H1 (cell line): ENCODE measurements around the gene VAT1L. TPM values are rescaled to one million over a fixed set of nuclear protein-coding genes. Genes with fewer than 3 reads are reported as not detected.

Experiments
- CTCF ChIA-PET: fragments of 300-600 bp; sonication (Branson Sonifier 250); formaldehyde crosslinking; loops from one replicate; lab custom pipeline; 2021; ENCODE audit not compliant: partially characterized antibody; lab: Charles Lee
- POLR2A ChIA-PET: fragments of 300-600 bp; sonication (Branson Sonifier 250); formaldehyde crosslinking; loops from one replicate; lab custom pipeline; 2021; ENCODE audit warnings: inconsistent platforms; ENCODE audit not compliant: partially characterized antibody; lab: Charles Lee
- DNase-seq, 2 experiments: peaks; one replicate each; pipeline versions ENCODE4 v3.0.0 to v3.0.0-alpha.2; 2010 to 2022; ENCODE audit warnings: low spot score in 2 of 2, low read depth in 1 of 2, mixed read lengths in 1 of 2
- FAIRE-seq: peaks from 2 replicates; lab custom pipeline; 2011; peaks lifted over from hg19 to GRCh38; lab: Jason Lieb, UNC
- H2AFZ ChIP-seq: 2 replicates; pipeline ENCODE4 v1.8.1; 2012; ENCODE audit warnings: low read length, inconsistent platforms
- H2AK5ac ChIP-seq: 2 replicates; pipeline ENCODE4 v1.6.1; 2013; ENCODE audit warnings: low read depth, low read length
- H2BK120ac ChIP-seq: replicated peaks from 2 replicates; pipeline ENCODE3; 2013; ENCODE audit warnings: low read depth, low read length, inconsistent platforms
- H2BK12ac ChIP-seq: 2 replicates; pipeline ENCODE4 v1.6.1; 2013; ENCODE audit warnings: low read depth, low read length
- H2BK15ac ChIP-seq: 2 replicates; pipeline ENCODE4 v1.6.1; 2013; ENCODE audit warnings: low read length
- H2BK20ac ChIP-seq: 2 replicates; pipeline ENCODE4 v1.6.1; 2013; ENCODE audit warnings: low read length
- H2BK5ac ChIP-seq: 2 replicates; pipeline ENCODE4 v1.6.1; 2013; ENCODE audit warnings: low read depth, low read length
- H3K14ac ChIP-seq: 2 replicates; pipeline ENCODE4 v1.6.1; 2013; ENCODE audit warnings: inconsistent platforms; ENCODE audit not compliant: insufficient read length
- H3K18ac ChIP-seq: 2 replicates; pipeline ENCODE4 v1.6.1; 2013; ENCODE audit warnings: low read length; ENCODE audit errors: extremely low read depth
- H3K23ac ChIP-seq: 2 replicates; pipeline ENCODE4 v1.6.1; 2013; ENCODE audit warnings: inconsistent platforms; ENCODE audit not compliant: insufficient read length
- H3K23me2 ChIP-seq: 2 replicates; pipeline ENCODE4 v1.6.1; 2013; ENCODE audit warnings: low read depth, low read length
- H3K27ac ChIP-seq: 2 replicates; pipeline ENCODE4 v1.6.1; 2011; ENCODE audit warnings: low read depth, low read length, inconsistent platforms
- H3K27me3 ChIP-seq, 4 experiments: replicated peaks in 1 of 4; 1 replicate in 1 of 4; 2 replicates in 3 of 4; pipeline versions ENCODE4 v1.6.1 to v1.8.1; 2011 to 2013; ENCODE audit warnings: low read length in 3 of 4, mild to moderate bottlenecking in 3 of 4, inconsistent platforms in 2 of 4, mixed read lengths in 2 of 4, moderate library complexity in 1 of 4; ENCODE audit not compliant: control insufficient read depth in 3 of 4, insufficient read depth in 3 of 4; ENCODE audit errors: extremely low read depth in 1 of 4
- H3K36me3 ChIP-seq, 4 experiments: 2 replicates each; pipeline versions ENCODE4 v1.6.1 to v1.8.1; 2011 to 2013; ENCODE audit warnings: mild to moderate bottlenecking in 4 of 4, low read length in 3 of 4, moderate library complexity in 2 of 4, control low read depth in 1 of 4, inconsistent platforms in 1 of 4; ENCODE audit not compliant: insufficient read depth in 4 of 4, control insufficient read depth in 2 of 4
- H3K4ac ChIP-seq: replicated peaks from 2 replicates; pipeline ENCODE3; 2013; ENCODE audit warnings: low read length, low read depth, mixed read lengths, inconsistent platforms; ENCODE audit not compliant: insufficient read length
- H3K4me1 ChIP-seq, 4 experiments: replicated peaks in 1 of 4; 1 replicate in 1 of 4; 2 replicates in 3 of 4; pipeline versions ENCODE4 v1.6.1 to v1.8.1; 2011 to 2013; ENCODE audit warnings: low read length in 3 of 4, inconsistent platforms in 2 of 4, mixed read lengths in 1 of 4; ENCODE audit not compliant: insufficient read depth in 4 of 4, control insufficient read depth in 3 of 4
- H3K4me2 ChIP-seq, 2 experiments: 2 replicates each; pipeline versions ENCODE4 v1.6.1 to v1.8.1; 2011 to 2013; ENCODE audit warnings: low read depth in 2 of 2, low read length in 2 of 2, control low read depth in 1 of 2, inconsistent platforms in 1 of 2, mild to moderate bottlenecking in 1 of 2; ENCODE audit not compliant: insufficient read depth in 1 of 2
- H3K4me3 ChIP-seq, 4 experiments: fragments of 200-600, 300-600 bp in 1 of 4; sonication (generic), shearing (Covaris generic), sonication (Bioruptor Twin) in 1 of 4; 2 replicates each; pipeline versions ENCODE4 v1.5.1 to v1.8.1; 2011 to 2016; ENCODE audit warnings: low read length in 4 of 4, low read depth in 3 of 4, control low read depth in 2 of 4, inconsistent platforms in 2 of 4, mild to moderate bottlenecking in 2 of 4, mixed read lengths in 1 of 4, moderate library complexity in 1 of 4; ENCODE audit not compliant: insufficient read depth in 2 of 4; ENCODE audit errors: extremely low read depth in 1 of 4
- H3K56ac ChIP-seq: replicated peaks from 2 replicates; pipeline ENCODE3; 2013; ENCODE audit warnings: low read depth, mild to moderate bottlenecking, mixed read lengths, low read length, inconsistent platforms; ENCODE audit not compliant: insufficient read length
- H3K79me1 ChIP-seq: 2 replicates; pipeline ENCODE4 v1.6.1; 2013; ENCODE audit warnings: low read depth, low read length, control low read depth
- H3K79me2 ChIP-seq, 2 experiments: 2 replicates each; pipeline versions ENCODE4 v1.6.1 to v1.8.1; 2012 to 2013; ENCODE audit warnings: low read length in 2 of 2, mild to moderate bottlenecking in 2 of 2, inconsistent platforms in 1 of 2; ENCODE audit not compliant: insufficient read depth in 2 of 2, control insufficient read depth in 1 of 2
- H3K9ac ChIP-seq, 4 experiments: replicated peaks in 1 of 4; 1 replicate in 1 of 4; 2 replicates in 3 of 4; pipeline versions ENCODE4 v1.6.1 to v1.8.1; 2011 to 2013; ENCODE audit warnings: low read depth in 3 of 4, low read length in 3 of 4, control low read depth in 2 of 4, mild to moderate bottlenecking in 2 of 4, moderate library complexity in 2 of 4, inconsistent platforms in 1 of 4; ENCODE audit errors: extremely low read depth in 1 of 4
- H3K9me3 ChIP-seq, 2 experiments: 2 replicates each; pipeline versions ENCODE4 v1.6.1 to v1.8.1; 2012 to 2013; ENCODE audit warnings: mild to moderate bottlenecking in 2 of 2, moderate library complexity in 2 of 2, control low read depth in 1 of 2, inconsistent platforms in 1 of 2, low read depth in 1 of 2, low read length in 1 of 2, mixed read lengths in 1 of 2; ENCODE audit not compliant: insufficient read depth in 2 of 2
- H4K20me1 ChIP-seq, 2 experiments: replicated peaks in 1 of 2; 2 replicates each; pipeline versions ENCODE3 to v1.8.1; 2011 to 2013; ENCODE audit warnings: inconsistent platforms in 2 of 2, low read length in 2 of 2, mild to moderate bottlenecking in 1 of 2; ENCODE audit not compliant: insufficient read depth in 2 of 2, control insufficient read depth in 1 of 2
- H4K5ac ChIP-seq: 2 replicates; pipeline ENCODE4 v1.6.1; 2013; ENCODE audit warnings: low read length, low read depth, mixed read lengths, inconsistent platforms; ENCODE audit not compliant: insufficient read length
- H4K8ac ChIP-seq: 2 replicates; pipeline ENCODE4 v1.8.0; 2013; ENCODE audit warnings: mild to moderate bottlenecking, moderate library complexity, low read length, inconsistent platforms; ENCODE audit not compliant: insufficient read depth; ENCODE audit errors: extremely low read depth
- H4K91ac ChIP-seq: replicated peaks from 2 replicates; pipeline ENCODE3; 2013; ENCODE audit warnings: low read length, mixed read lengths, inconsistent platforms; ENCODE audit not compliant: insufficient read length
- BACH1 ChIP-seq: IDR thresholded peaks from 2 replicates; pipeline ENCODE4 v1.6.1; 2012; ENCODE audit warnings: low read length, improper control_type of control experiment
- HDAC6 ChIP-seq: IDR thresholded peaks from one replicate; pipeline ENCODE4 v1.7.1; 2012; ENCODE audit warnings: low read depth, mild to moderate bottlenecking, inconsistent platforms, low read length, moderate library complexity
- PHF8 ChIP-seq: fragments of 200-600 bp; sonication (generic); conservative IDR thresholded peaks from 2 replicates; pipeline ENCODE4 v1.7.1; 2012; ENCODE audit warnings: low read depth, mild to moderate bottlenecking, inconsistent platforms, low read length, moderate library complexity
- RBBP5 ChIP-seq: IDR thresholded peaks from 2 replicates; pipeline ENCODE4 v1.7.1; 2012; ENCODE audit warnings: low read depth, mild to moderate bottlenecking, inconsistent platforms, low read length, moderate library complexity, borderline replicate concordance
- RNF2 ChIP-seq: fragments of 200-900, 300-1000 bp; sonication (generic); IDR thresholded peaks from 2 replicates; pipeline ENCODE4 v1.7.1; 2016; ENCODE audit warnings: borderline replicate concordance, low read depth, mild to moderate bottlenecking, antibody characterized with exemption, low read length; ENCODE audit not compliant: poor library complexity, severe bottlenecking; ENCODE audit errors: missing control alignments
- SIRT6 ChIP-seq: IDR thresholded peaks from one replicate; pipeline ENCODE4 v1.7.1; 2012; ENCODE audit warnings: low read length, inconsistent platforms
- TBP ChIP-seq: IDR thresholded peaks from 2 replicates; pipeline ENCODE4 v1.6.1; 2011; ENCODE audit warnings: low read depth, low read length, improper control_type of control experiment
- WGBS, 2 experiments: shearing (Covaris generic) in 1 of 2; methylation state at CpG; one replicate each; pipeline versions ENCODE4 v1.1.6 to v1.1.7; 2013 to 2015; ENCODE audit warnings: low lambda C conversion rate in 2 of 2, mixed read lengths in 2 of 2, inconsistent platforms in 1 of 2, low coverage in 1 of 2, missing lambda C conversion rate in 1 of 2; ENCODE audit not compliant: insufficient replicate concordance in 2 of 2, insufficient coverage in 1 of 2, insufficient read length in 1 of 2; ENCODE audit errors: extremely low coverage in 1 of 2, missing lambda C conversion rate in 1 of 2; 5-methylcytosine and 5-hydroxymethylcytosine counted together
- polyA plus RNA-seq, 7 experiments: library from polyadenylated mRNA; depleted of rRNA in 3 of 7; stranded (reverse) in 5 of 7; unstranded in 2 of 7; fragments of >200 nt in 5 of 7; fragments of 200-250 nt in 2 of 7; gene quantifications; 1 replicate in 5 of 7; 2 replicates in 1 of 7; 4 replicates in 1 of 7; pipeline versions ENCODE4 v1.2.1 to v1.2.3, GENCODE V29; 2011 to 2013; ENCODE audit warnings: missing spikeins in 2 of 7, mixed read lengths in 2 of 7
- total RNA-seq: library from RNA; stranded (reverse); fragmentation: NEBNext Ultra II Directional; extraction: Animal tissue kit (Norgen Biotek cat#: 25700); gene quantifications from 2 replicates; pipeline ENCODE4 v1.2.1, GENCODE V29; 2021

The VAT1L gene
- total and polyA plus RNA-seq, 2 of the 8 experiments (the other 6 are each of a cell fraction or from before 2014, with no cell fraction given) = 46.3 to 48.2 TPM

DNA sequence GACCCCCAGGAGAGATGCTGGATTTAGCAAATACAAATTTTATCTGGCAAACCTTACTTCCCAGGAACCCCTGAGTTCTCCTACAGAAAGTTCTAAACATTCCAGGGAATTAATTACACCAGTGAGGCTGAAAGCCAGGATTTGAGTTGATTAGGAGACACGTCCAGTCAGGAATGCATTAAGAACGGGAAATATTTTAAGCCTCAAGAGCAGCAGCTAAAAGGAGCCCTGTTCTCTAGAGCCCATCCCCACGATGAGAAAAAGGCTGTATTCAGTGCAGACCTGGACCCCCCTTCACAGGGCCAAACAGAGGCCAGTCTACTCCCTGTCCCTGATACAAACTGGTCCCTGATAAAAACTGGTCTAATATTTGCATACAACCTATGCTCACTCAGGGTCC is 55.0 kb downstream of the VAT1L start:
- H4K8ac ChIP-seq = no peak overlapping the region
- TF ChIP-seq RBBP5 (no peak), TBP (no peak), PHF8 (no peak), BACH1 (no peak), HDAC6 (no peak), SIRT6 (no peak), RNF2 (no peak)
- H3K23ac ChIP-seq = no peak overlapping the region
- H3K18ac ChIP-seq = no peak overlapping the region
- no peak overlapping the region for H3K27ac ChIP-seq
- no peak overlapping the region for H3K14ac ChIP-seq
- no peak overlapping the region for H4K91ac ChIP-seq
- peaks cover 0 to 4% (median 0%) of the 10 kb centered on the region in 4 experiments; a peak in 1 of 8 replicates for H3K36me3 ChIP-seq
- no peaks in the 10 kb centered on the region for H3K27me3 ChIP-seq
- no peak overlapping the region for H2BK12ac ChIP-seq
- no peak for DNase-seq
- no peak overlapping the region for H2BK5ac ChIP-seq
- no peak overlapping the region for H3K4me2 ChIP-seq
- no peak overlapping the region for H3K4me3 ChIP-seq
- H2BK120ac ChIP-seq = no peak overlapping the region
- H3K9me3 ChIP-seq = no peaks in the 10 kb centered on the region
- CTCF ChIA-PET = no interaction called here
- no peak overlapping the region for H2BK15ac ChIP-seq
- no peaks in the 10 kb centered on the region for H3K23me2 ChIP-seq
- no peaks in the 10 kb centered on the region for H4K20me1 ChIP-seq
- H3K4ac ChIP-seq = no peak overlapping the region
- H2AFZ ChIP-seq = no peak overlapping the region
- no peak overlapping the region for H3K9ac ChIP-seq
- H3K79me2 ChIP-seq = no peaks in the 10 kb centered on the region
- POLR2A ChIA-PET = no interaction called here
- H4K5ac ChIP-seq = no peak overlapping the region
- no peak for FAIRE-seq
- H3K4me1 ChIP-seq = no peaks in the 10 kb centered on the region
- no peak overlapping the region for H3K56ac ChIP-seq
- no peak overlapping the region for H2BK20ac ChIP-seq
- H3K79me1 ChIP-seq = no peaks in the 10 kb centered on the region
- 91% methylated on average over 3 of the region's 3 CpGs; no CpG with 5 or more reads in 1 of the 2 experiments for WGBS, 2 experiments
- no peak overlapping the region for H2AK5ac ChIP-seq
